Neural crest cell (in vitro differentiated cells): ENCODE results near the gene PYGM. TPM values are rescaled to one million over a fixed set of nuclear protein-coding genes. Genes with fewer than 3 reads are reported as not detected.

Source experiments
- DNase-seq: peaks from one replicate; pipeline ENCODE4 v3.0.0; 2021; ENCODE audit warnings: low read depth, mixed read lengths, low spot score
- H3K27ac Mint-ChIP-seq: one replicate; pipeline ENCODE4 v1.8.0; 2021; ENCODE audit warnings: mild to moderate bottlenecking, mixed read lengths; ENCODE audit not compliant: unreplicated experiment
- H3K27me3 Mint-ChIP-seq: 2 replicates; pipeline ENCODE4 v1.8.0; 2021; ENCODE audit warnings: low read depth, mild to moderate bottlenecking, mixed read lengths
- H3K36me3 Mint-ChIP-seq: 2 replicates; pipeline ENCODE4 v1.8.0; 2021; ENCODE audit warnings: low read depth, mild to moderate bottlenecking, mixed read lengths
- H3K4me1 Mint-ChIP-seq: 2 replicates; pipeline ENCODE4 v1.8.0; 2021; ENCODE audit warnings: mixed read lengths
- H3K4me3 Mint-ChIP-seq: one replicate; pipeline ENCODE4 v1.8.0; 2021; ENCODE audit warnings: mild to moderate bottlenecking, mixed read lengths
- H3K9me3 Mint-ChIP-seq: 2 replicates; pipeline ENCODE4 v1.8.0; 2021; ENCODE audit warnings: mixed read lengths
- total RNA-seq: library from RNA; stranded (reverse); gene quantifications from 2 replicates; pipeline ENCODE4 v1.2.1, GENCODE V29; 2021
- TF ChIP-seq, protein P1 (sequence below): fragments of 200-600 bp; sonication (generic); conservative IDR thresholded peaks from 2 replicates; pipeline ENCODE4 v1.5.0; 2021; ENCODE audit warnings: antibody characterized with exemption, mild to moderate bottlenecking

Gene PYGM
- total RNA-seq, 1 donor from 2014 or later = 1.2 TPM

DNA sequence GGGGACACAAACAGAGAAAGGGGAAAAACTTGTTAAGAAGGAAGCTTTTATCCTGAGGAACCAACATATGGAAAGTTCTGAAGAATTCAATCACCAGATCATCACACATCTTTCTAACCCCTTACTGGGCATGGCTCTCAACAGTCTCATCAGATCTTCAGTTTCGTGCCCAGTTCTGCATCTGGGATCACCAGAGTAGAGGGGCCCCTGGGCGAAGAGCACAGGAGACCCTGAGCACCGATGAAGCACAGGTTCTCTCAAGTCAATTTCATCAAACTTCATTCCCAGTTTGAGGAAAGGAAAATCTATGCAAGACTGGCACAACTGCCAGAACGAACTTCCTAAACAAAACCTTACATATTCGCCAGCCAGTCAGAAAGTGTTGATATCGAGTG is 8.5 kb upstream of the PYGM start:
- Mint-ChIP-seq H3K36me3 (peaks cover 64% of the 10 kb centered on the region), H3K9me3 (no peaks in the 10 kb centered on the region), H3K4me1 (peaks cover 51% of the 10 kb centered on the region), H3K27me3 (peaks cover 2% of the 10 kb centered on the region), H3K27ac (no peak overlapping the region), H3K4me3 (peak overlapping the region; percentile 58)
- TF ChIP-seq, protein P1, sequence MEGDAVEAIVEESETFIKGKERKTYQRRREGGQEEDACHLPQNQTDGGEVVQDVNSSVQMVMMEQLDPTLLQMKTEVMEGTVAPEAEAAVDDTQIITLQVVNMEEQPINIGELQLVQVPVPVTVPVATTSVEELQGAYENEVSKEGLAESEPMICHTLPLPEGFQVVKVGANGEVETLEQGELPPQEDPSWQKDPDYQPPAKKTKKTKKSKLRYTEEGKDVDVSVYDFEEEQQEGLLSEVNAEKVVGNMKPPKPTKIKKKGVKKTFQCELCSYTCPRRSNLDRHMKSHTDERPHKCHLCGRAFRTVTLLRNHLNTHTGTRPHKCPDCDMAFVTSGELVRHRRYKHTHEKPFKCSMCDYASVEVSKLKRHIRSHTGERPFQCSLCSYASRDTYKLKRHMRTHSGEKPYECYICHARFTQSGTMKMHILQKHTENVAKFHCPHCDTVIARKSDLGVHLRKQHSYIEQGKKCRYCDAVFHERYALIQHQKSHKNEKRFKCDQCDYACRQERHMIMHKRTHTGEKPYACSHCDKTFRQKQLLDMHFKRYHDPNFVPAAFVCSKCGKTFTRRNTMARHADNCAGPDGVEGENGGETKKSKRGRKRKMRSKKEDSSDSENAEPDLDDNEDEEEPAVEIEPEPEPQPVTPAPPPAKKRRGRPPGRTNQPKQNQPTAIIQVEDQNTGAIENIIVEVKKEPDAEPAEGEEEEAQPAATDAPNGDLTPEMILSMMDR = no peak
- DNase-seq = no peak

DNA sequence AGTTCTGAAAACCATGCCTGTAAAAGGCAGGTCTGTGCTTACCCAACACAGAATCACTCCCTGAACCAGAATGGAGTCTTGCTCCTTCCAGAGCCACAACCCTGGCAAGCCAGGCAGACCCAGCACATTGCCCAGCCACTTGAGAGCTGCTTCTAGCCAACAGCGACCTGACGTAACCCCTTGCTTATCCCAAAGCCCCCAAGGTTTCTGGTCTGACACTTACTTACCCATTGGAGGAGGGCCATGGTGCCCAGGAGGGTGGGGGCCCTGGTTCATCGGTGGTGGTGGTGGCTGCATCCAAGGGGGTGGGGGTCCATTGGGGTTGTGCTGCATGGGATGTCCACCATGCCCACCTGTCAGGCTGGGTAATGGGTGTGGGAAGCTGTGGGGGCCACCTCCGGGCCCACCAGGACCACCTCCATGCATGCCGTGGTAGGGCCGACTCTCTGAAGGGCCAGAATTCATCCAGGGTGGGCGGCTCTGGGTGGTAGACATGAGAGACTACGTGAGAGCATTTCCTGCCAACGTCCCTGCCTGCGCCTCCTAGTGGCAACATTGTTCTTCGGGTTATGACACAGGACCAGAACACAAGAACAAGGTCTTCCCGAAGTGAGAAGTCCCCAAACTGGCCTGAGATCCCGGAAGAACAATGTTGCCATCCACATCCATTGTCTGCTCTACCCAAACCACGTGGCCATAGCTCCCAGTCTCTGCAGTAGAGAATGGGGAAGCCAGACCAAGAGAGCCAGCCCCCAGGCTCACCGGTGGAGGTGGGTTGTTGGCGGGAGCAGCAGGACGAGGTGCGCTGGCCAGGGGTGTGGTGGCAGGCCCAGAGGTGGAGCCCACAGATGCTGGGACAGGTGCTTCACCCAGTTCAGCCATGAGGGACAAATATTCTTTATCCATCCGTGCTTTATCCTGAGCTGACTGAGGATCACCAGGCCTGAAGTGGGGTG is 7.8 kb upstream of the PYGM start:
- Mint-ChIP-seq H3K4me3 (peak overlapping the region; percentile 78), H3K27ac (no peak overlapping the region), H3K27me3 (peaks cover 4% of the 10 kb centered on the region), H3K9me3 (no peaks in the 10 kb centered on the region), H3K4me1 (peaks cover 54% of the 10 kb centered on the region), H3K36me3 (peaks cover 61% of the 10 kb centered on the region)
- TF ChIP-seq, protein P1 = peak; percentile 81
- DNase-seq = peak; percentile 86

DNA sequence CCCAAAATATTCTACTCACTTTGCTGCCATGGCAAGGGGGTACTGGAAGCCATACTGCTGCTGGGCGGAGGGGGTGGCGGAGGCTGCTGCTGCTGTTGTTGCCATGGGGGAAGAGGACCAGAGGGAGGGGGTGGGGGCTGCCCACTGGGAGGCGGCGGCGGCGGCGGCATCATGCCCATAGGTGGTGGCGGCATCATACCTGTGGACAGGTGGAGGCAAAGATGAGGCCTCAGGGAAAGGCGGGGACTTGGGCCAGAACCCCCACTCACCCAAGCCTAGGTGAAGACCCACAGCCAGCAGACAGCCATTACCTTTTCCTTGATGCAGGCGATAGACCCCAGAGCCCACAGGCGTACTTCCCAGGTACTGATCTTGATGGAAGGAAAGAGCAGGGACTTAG is 7.1 kb upstream of the PYGM start:
- Mint-ChIP-seq H3K4me1 (peaks cover 56% of the 10 kb centered on the region), H3K27ac (no peak overlapping the region), H3K36me3 (peaks cover 62% of the 10 kb centered on the region), H3K27me3 (peaks cover 10% of the 10 kb centered on the region), H3K9me3 (no peaks in the 10 kb centered on the region), H3K4me3 (no peak overlapping the region)
- TF ChIP-seq, protein P1 = no peak
- no peak for DNase-seq

DNA sequence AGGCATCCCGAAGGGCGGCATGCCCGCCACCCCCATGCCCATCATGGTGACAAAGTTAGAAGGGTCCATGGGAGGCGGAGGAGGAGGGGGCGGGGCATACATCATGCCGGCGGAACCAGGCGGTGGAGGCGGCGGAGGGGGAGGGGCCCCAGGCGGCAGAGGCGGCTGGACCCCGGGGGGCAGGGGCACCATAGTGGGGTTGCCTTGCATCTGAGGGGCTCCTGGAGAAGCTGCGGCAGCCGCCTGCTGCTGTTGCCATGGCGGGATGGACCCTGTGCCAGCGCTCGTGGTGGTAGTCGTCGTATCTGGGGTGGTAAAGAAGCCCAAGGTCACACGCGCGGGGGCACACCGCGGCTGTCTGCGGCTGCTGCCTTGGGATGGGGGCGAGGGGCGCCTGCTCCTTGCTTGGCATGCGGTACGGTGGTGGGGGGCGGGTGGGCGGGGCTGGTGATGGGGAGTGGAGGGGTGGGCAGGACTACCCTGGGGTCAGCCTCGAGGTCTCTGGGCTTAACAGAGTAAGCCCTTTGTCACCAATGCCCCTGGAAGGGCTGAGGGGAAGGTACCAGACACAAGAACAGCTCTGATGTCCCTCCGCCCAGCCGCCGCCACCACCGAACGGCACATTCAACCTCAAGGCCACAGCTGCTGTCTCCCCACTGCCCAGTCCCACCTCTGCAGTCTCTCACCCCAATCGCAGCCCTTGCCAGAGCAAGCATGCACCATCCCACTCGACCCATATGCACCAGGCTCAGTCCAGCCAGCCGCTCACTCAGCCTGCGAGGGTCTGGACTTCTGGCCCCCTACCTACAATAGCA is 6.3 kb upstream of the PYGM start:
- Mint-ChIP-seq H3K4me1 (peaks cover 55% of the 10 kb centered on the region), H3K27me3 (peaks cover 14% of the 10 kb centered on the region), H3K36me3 (peaks cover 57% of the 10 kb centered on the region), H3K4me3 (peak overlapping the region; percentile 65), H3K9me3 (no peaks in the 10 kb centered on the region), H3K27ac (no peak overlapping the region)
- no peak for DNase-seq
- TF ChIP-seq, protein P1 = no peak

DNA sequence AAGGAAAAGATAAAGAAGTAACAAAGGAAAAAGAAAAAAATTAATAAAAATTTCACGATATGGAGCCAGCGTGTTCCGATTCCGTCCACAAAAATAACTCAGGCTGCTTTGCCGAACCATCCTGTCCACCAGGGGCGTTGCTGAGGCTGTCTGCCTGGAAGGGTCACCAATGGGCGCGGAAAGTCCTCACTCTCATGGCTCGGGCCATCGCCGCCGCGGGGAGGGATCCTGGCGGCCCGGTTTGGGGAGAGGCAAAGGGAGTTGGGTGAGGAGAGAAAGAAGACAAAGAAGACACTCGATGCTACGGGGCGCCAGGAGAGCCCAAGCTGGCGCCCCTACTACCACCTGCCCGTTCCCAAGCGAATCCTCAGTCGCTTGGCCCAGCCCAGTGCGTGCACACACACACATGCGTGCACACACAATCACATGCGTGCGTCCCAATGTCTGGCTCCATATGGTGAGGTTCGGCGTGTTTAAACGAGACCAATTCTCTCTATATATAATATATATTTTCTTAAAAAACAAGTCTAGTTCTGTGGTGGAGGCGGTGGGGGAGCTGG is 5.6 kb upstream of the PYGM start:
- DNase-seq = no peak
- H3K27me3 Mint-ChIP-seq = peaks cover 19% of the 10 kb centered on the region
- H3K4me3 Mint-ChIP-seq = peak overlapping the region; percentile 47
- TF ChIP-seq, protein P1 = peak; percentile 39
- H3K9me3 Mint-ChIP-seq = no peaks in the 10 kb centered on the region
- H3K27ac Mint-ChIP-seq = no peak overlapping the region
- peaks cover 52% of the 10 kb centered on the region for H3K36me3 Mint-ChIP-seq
- H3K4me1 Mint-ChIP-seq = peaks cover 61% of the 10 kb centered on the region
